Ovary (tissue), 9 donors: Measurements from ENCODE around the gene PFAS. TPM values are rescaled to one million over a fixed set of nuclear protein-coding genes. Genes with fewer than 3 reads are reported as not detected.

Source experiments
- DNase-seq, 5 donors: peaks; one replicate each; pipeline ENCODE4 v3.0.0-alpha.2; 2019 to 2020
- H3K27ac ChIP-seq, 2 donors: fragments of 200-600 bp; one replicate each; pipeline versions ENCODE4 v1.5.1 to v1.8.0; 2019 to 2022
- H3K27me3 ChIP-seq: fragments of 200-600 bp; one replicate; pipeline ENCODE4 v1.8.0; 2022
- H3K36me3 ChIP-seq: fragments of 200-600 bp; sonication (generic); one replicate; pipeline ENCODE4 v1.5.1; 2019
- H3K4me1 ChIP-seq: one replicate; pipeline ENCODE4 v1.8.1; 2013; ENCODE audit warnings: mild to moderate bottlenecking, moderate library complexity; ENCODE audit not compliant: insufficient read depth
- H3K4me3 ChIP-seq: fragments of 200-600 bp; sonication (generic); one replicate; pipeline ENCODE4 v1.5.1; 2017
- H3K9me3 ChIP-seq, 2 donors: fragments of 200-600 bp in 1 of 2; sonication (generic) in 1 of 2; one replicate each; pipeline versions ENCODE4 v1.5.1 to v1.8.1; 2013 to 2019; ENCODE audit warnings: mild to moderate bottlenecking in 1 of 2, moderate library complexity in 1 of 2
- EP300 ChIP-seq: sonication (generic); formaldehyde crosslinking; IDR thresholded peaks from one replicate; pipeline ENCODE4 v1.6.1; 2017; ENCODE audit warnings: antibody characterized with exemption
- POLR2A ChIP-seq: fragments of 450-650 bp; IDR thresholded peaks from one replicate; pipeline ENCODE4 v1.6.1; 2017; ENCODE audit warnings: antibody characterized with exemption, mild to moderate bottlenecking, moderate library complexity
- WGBS, 3 donors: extraction: QIAGEN DNeasy Blood & Tissue Kit in 1 of 3; methylation state at CpG; one replicate each; pipeline versions ENCODE4 v1.1.5 to v1.1.7; 2013 to 2017; 5-methylcytosine and 5-hydroxymethylcytosine counted together
- intact Hi-C, 4 donors: fragments of 100-400 bp; cut with DNase I; formaldehyde crosslinking; loops; one replicate each; pipeline versions ENCODE4 v1.11.0 to v1.15.1; 2022 to 2023
- polyA plus RNA-seq, 2 donors: library from polyadenylated mRNA; stranded (reverse); fragments of 200-250 nt in 1 of 2; fragments of 350-450 nt in 1 of 2; fragmentation: Illumina TruSeq in 1 of 2; extraction: RNeasy Lipid Tissue Mini Kit (QIAGEN cat#74804) in 1 of 2; gene quantifications; one replicate each; pipeline ENCODE4 v1.2.3, GENCODE V29; 2013 to 2014
- total RNA-seq, 7 donors: library from RNA; depleted of rRNA in 2 of 7; stranded (reverse); fragments of >200 nt in 2 of 7; fragmentation: NEBNext Ultra II Directional in 3 of 7; extraction: Animal tissue kit (Norgen Biotek cat#: 25700) in 3 of 7; gene quantifications; one replicate each; pipeline versions ENCODE4 v1.1.0 to v1.2.4, GENCODE V29; 2016 to 2023
- TF ChIP-seq, protein P1 (sequence below), 3 donors: fragments of 450-650 bp in 2 of 3; fragments of 200-600 bp in 1 of 3; IDR thresholded peaks; one replicate each; pipeline versions ENCODE4 v1.5.1 to v1.8.0; 2016 to 2022; ENCODE audit warnings: antibody characterized with exemption in 3 of 3, mild to moderate bottlenecking in 1 of 3
- donor health status: DM: no; HTN: no; CAD: no; lungs with moderate emphysema.
- donor health status: DM: no; HTN: no; CAD: no.
- donor health status: Bipolar disorder and iron deficiency.
- donor health status: DM: yes; HTN: yes; CAD: no.
- donor health status: DM: no; HTN: no; CAD: no.
- donor health status: DM: yes; HTN: yes; CAD: no.

Gene PFAS
- total and polyA plus RNA-seq, 9 donors = 6.6 to 69.9 (median 27.8) TPM

DNA sequence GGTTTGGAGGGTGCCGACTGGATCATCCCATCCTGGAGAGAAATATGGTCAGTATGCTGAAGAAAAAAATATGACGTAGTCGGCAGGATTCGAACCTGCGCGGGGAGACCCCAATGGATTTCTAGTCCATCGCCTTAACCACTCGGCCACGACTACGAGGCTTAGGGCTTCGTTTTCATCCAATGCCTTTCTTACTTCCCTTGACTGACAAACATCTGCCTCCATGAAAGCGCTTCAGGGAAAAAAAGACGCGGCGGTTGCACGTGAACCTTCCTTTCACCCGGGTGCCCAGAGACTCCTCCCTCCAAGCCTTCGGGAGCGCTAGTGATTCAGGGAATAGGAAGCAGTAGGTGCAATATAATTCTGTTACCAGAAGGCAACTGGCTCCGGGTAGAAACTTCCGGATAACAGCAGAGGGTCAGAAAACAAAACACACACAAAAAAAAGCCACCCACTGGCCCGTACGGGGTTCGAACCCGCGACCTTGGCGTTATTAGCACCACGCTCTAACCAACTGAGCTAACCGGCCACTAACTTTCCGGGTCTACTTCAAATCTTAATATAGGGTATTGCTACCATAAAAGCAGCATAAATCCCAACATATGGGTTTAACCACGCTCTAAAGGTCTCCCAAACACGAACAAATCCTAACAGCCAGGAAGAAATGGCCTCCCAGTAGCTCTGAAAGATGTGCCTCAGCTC lies 22.4 kb upstream of the PFAS start:
- H3K4me1 ChIP-seq = peaks cover 6% of the 10 kb centered on the region
- TF ChIP-seq, protein P1, sequence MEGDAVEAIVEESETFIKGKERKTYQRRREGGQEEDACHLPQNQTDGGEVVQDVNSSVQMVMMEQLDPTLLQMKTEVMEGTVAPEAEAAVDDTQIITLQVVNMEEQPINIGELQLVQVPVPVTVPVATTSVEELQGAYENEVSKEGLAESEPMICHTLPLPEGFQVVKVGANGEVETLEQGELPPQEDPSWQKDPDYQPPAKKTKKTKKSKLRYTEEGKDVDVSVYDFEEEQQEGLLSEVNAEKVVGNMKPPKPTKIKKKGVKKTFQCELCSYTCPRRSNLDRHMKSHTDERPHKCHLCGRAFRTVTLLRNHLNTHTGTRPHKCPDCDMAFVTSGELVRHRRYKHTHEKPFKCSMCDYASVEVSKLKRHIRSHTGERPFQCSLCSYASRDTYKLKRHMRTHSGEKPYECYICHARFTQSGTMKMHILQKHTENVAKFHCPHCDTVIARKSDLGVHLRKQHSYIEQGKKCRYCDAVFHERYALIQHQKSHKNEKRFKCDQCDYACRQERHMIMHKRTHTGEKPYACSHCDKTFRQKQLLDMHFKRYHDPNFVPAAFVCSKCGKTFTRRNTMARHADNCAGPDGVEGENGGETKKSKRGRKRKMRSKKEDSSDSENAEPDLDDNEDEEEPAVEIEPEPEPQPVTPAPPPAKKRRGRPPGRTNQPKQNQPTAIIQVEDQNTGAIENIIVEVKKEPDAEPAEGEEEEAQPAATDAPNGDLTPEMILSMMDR (IDR thresholded peaks at IDR 0.05) = no peak
- no peak for TF ChIP-seq POLR2A
- no peak for TF ChIP-seq EP300
- no peaks in the 10 kb centered on the region for H3K36me3 ChIP-seq
- no peaks in the 10 kb centered on the region for H3K27me3 ChIP-seq
- H3K4me3 ChIP-seq = peak overlapping the region; percentile 27
- peak overlapping the region; percentile 58 to 72 for H3K27ac ChIP-seq
- intact Hi-C loops = loop anchor here in 1 of 4 donors (10.0 kb wide), 1 partner anchor 102 kb away; the partner anchor contains the start of gene HES7
- WGBS, 3 donors = 2 to 3% (median 2%) methylated on average over 32 of the region's 32 CpGs
- DNase-seq = peak; percentile 77 to 84 (median 79)
- no peaks in the 10 kb centered on the region for H3K9me3 ChIP-seq

DNA sequence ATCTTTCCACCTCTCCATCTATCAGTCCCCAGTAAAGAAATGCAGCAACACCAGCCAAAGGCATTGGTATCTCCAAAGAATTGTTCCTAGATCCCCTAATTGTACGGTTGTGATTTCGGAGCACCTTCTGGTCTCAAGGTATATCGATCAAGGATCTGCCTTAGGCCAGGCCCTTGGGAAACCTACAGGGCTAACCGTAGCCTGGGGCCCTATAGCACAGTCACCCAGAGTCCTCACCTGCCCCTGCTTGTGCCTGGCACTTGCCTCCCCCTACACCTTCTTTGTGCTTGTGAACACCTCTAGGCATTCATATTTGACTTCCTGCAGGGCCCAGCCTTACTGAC lies 21.9 kb upstream of the PFAS start:
- TF ChIP-seq EP300 = no peak
- TF ChIP-seq POLR2A = no peak
- TF ChIP-seq, protein P1 (IDR thresholded peaks at IDR 0.05) = no peak
- Histone ChIP-seq H3K27me3 (no peaks in the 10 kb centered on the region), H3K4me3 (peak overlapping the region; percentile 27), H3K9me3 (no peaks in the 10 kb centered on the region), H3K4me1 (peaks cover 6% of the 10 kb centered on the region), H3K27ac (peak overlapping the region in 1 of 2 donors; percentile 72), H3K36me3 (no peaks in the 10 kb centered on the region)
- no peak for DNase-seq
- intact Hi-C loops = loop anchor here in 1 of 4 donors (10.0 kb wide), 1 partner anchor 102 kb away; the partner anchor contains the start of gene HES7
- WGBS, 3 donors = 71 to 79% (median 76%) methylated on average over 4 of the region's 4 CpGs

DNA sequence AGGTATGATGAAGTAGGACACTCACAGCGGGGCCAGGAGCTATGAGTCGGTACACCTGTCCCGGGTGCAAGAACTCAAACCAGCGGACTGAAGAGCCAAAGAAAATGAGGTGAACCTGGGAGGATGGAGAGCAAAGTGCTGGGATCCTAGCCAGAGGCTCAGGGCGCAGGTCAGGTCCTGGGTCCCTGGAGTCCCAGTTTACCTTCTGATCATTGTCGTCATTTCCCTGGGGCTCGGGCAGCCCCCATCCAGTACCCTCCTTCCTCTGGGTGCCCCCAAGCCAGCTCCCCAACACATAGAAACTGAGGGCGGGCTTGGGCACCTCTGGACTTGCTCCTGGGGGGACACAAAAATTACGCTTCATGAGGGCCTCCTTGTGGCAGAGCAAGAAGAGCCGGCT lies 17.4 kb upstream of the PFAS start:
- Histone ChIP-seq H3K4me1 (peaks cover 3% of the 10 kb centered on the region), H3K4me3 (no peak overlapping the region), H3K27ac (no peak overlapping the region), H3K9me3 (no peaks in the 10 kb centered on the region), H3K36me3 (no peaks in the 10 kb centered on the region), H3K27me3 (no peaks in the 10 kb centered on the region)
- no peak for DNase-seq
- TF ChIP-seq, protein P1 (IDR thresholded peaks at IDR 0.05) = no peak
- intact Hi-C loops = no loop called here
- 89 to 96% (median 95%) methylated on average over 10 of the region's 10 CpGs for WGBS, 3 donors

DNA sequence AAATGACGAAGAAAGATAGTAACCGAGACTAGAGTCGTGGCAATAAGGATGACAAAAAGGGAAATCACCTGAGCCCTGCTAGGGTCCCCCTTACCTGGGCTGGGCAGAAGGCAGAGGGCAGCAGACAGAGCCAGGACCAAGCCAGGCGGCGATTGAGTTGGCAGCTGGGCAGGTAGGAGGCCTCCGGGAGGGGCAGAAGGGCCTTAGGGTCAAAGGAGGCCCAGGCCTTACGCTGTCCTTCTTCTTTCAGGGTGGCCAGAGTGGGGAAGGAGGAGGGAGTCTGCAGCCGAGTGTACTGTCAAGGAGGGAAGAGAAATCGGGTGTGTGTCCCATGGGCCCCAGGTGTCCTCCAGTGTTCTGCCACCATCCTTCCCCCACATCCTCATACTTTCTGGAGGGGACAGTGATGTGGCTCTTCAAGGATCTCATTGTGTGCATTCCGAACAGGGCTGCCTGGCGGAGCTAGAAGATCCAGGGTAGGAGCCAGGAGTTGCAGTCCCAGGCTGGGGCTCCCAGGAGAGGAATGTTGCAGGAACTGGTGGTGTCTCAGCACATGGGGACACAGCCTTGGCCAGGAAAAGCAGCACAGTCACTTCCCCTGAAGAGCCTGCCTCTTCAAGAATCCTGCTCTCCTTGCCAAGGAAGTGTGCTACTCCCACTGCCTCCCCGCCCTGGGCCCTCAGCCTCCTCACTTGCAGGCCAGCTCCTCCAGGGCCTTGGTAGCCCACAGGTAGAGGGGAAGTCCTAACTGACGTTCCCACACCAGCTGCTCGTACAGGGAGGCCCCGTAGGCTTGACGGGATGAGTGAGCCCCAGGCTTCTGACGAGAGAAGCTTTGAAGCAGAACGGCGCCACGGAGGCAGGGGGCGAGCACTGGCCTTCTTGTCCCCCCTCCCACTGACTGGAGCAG lies 14.5 kb upstream of the PFAS start:
- WGBS, 3 donors = 89 to 91% (median 90%) methylated on average over 21 of the region's 21 CpGs
- Histone ChIP-seq H3K27ac (no peak overlapping the region), H3K27me3 (no peaks in the 10 kb centered on the region), H3K4me1 (no peaks in the 10 kb centered on the region), H3K4me3 (no peak overlapping the region), H3K9me3 (no peaks in the 10 kb centered on the region), H3K36me3 (no peaks in the 10 kb centered on the region)
- no peak for DNase-seq
- intact Hi-C loops = no loop called here
- TF ChIP-seq EP300 = no peak
- TF ChIP-seq POLR2A = no peak
- TF ChIP-seq, protein P1 (IDR thresholded peaks at IDR 0.05) = no peak
